Spleen (tissue), 11 donors: ENCODE results near the gene UQCRQ. TPM values are rescaled to one million over a fixed set of nuclear protein-coding genes. Genes with fewer than 3 reads are reported as not detected.

ENCODE experiments used
- DNase-seq: peaks from one replicate; pipeline ENCODE4 v3.0.0-alpha.2; 2020
- H3K27ac ChIP-seq, 8 donors: fragments of 200-600 bp; sonication (generic) in 7 of 8; 1 replicate in 4 of 8; 2 replicates in 4 of 8; pipeline versions ENCODE4 v1.5.0 to v1.8.0; 2016 to 2021; ENCODE audit warnings: inconsistent platforms in 4 of 8, mild to moderate bottlenecking in 4 of 8, moderate library complexity in 1 of 8
- H3K27me3 ChIP-seq, 7 donors: fragments of 200-600 bp; sonication (generic) in 6 of 7; replicated peaks in 1 of 7; 1 replicate in 4 of 7; 2 replicates in 3 of 7; pipeline versions ENCODE4 v1.5.0 to v1.8.0; 2016 to 2021; ENCODE audit warnings: inconsistent platforms in 3 of 7, mild to moderate bottlenecking in 1 of 7
- H3K36me3 ChIP-seq, 6 donors: fragments of 200-600 bp; sonication (generic) in 5 of 6; 1 replicate in 4 of 6; 2 replicates in 2 of 6; pipeline versions ENCODE4 v1.5.0 to v1.8.0; 2016 to 2021; ENCODE audit warnings: inconsistent platforms in 2 of 6
- H3K4me1 ChIP-seq, 6 donors: fragments of 200-600 bp; sonication (generic) in 5 of 6; 1 replicate in 3 of 6; 2 replicates in 3 of 6; pipeline versions ENCODE4 v1.5.0 to v1.8.0; 2016 to 2021; ENCODE audit warnings: inconsistent platforms in 3 of 6
- H3K4me3 ChIP-seq, 8 donors: fragments of 200-600 bp; sonication (generic) in 7 of 8; 1 replicate in 4 of 8; 2 replicates in 4 of 8; pipeline versions ENCODE4 v1.5.0 to v1.8.0; 2016 to 2021; ENCODE audit warnings: inconsistent platforms in 4 of 8, mild to moderate bottlenecking in 4 of 8, moderate library complexity in 2 of 8
- H3K9me3 ChIP-seq, 8 donors: fragments of 200-600 bp; sonication (generic) in 7 of 8; 1 replicate in 4 of 8; 2 replicates in 4 of 8; pipeline versions ENCODE4 v1.5.0 to v1.8.0; 2016 to 2021; ENCODE audit warnings: inconsistent platforms in 4 of 8
- CTCF ChIP-seq, 11 experiments: fragments of 200-600 bp in 7 of 11; fragments of 450-650 bp in 4 of 11; sonication (generic) in 4 of 11; IDR thresholded peaks in 8 of 11; conservative IDR thresholded peaks in 3 of 11; 1 replicate in 7 of 11; 2 replicates in 4 of 11; pipeline versions ENCODE4 v1.4.0 to v1.8.0; 2016 to 2021; ENCODE audit warnings: antibody characterized with exemption in 11 of 11, inconsistent platforms in 4 of 11, mild to moderate bottlenecking in 1 of 11
- POLR2A ChIP-seq, 3 donors: fragments of 450-650 bp; IDR thresholded peaks; one replicate each; pipeline ENCODE4 v1.5.1; 2017; ENCODE audit warnings: antibody characterized with exemption in 3 of 3, mild to moderate bottlenecking in 1 of 3
- POLR2AphosphoS5 ChIP-seq, 3 donors: sonication (generic); formaldehyde crosslinking; IDR thresholded peaks; one replicate each; pipeline ENCODE4 v1.5.1; 2017; ENCODE audit warnings: antibody characterized with exemption in 3 of 3
- WGBS, 5 donors: extraction: QIAGEN DNeasy Blood & Tissue Kit in 3 of 5; methylation state at CpG; one replicate each; pipeline versions ENCODE4 v1.1.5 to v1.1.7; 2013 to 2018; 5-methylcytosine and 5-hydroxymethylcytosine counted together
- intact Hi-C: fragments of 100-400 bp; cut with DNase I; formaldehyde crosslinking; loops from one replicate; pipeline ENCODE4 v1.15.0; 2023; ENCODE audit warnings: low total_unique reads
- polyA plus RNA-seq, 3 donors: library from polyadenylated mRNA; stranded (reverse); fragments of 200-250 nt; gene quantifications; one replicate each; pipeline ENCODE4 v1.2.1, GENCODE V29; 2013
- total RNA-seq, 7 donors: library from RNA; depleted of rRNA in 3 of 7; stranded (reverse); fragments of >200 nt in 3 of 7; fragmentation: NEBNext Ultra II Directional in 4 of 7; extraction: Animal tissue kit (Norgen Biotek cat#: 25700) in 4 of 7; gene quantifications; one replicate each; pipeline versions ENCODE4 v1.1.0 to v1.2.1, GENCODE V29; 2016 to 2021
- donor health status: healthy with polysubstance abuse.
- donor health status: DM: no; HTN: no; CAD: no; lungs with moderate emphysema.
- donor health status: DM: no; HTN: no; CAD: no.
- donor health status: Bipolar disorder and iron deficiency.
- donor health status: healthy.
- donor health status: DM: no; HTN: no; CAD: no.
- donor health status: DM: yes; HTN: yes; CAD: no.

The UQCRQ gene
- total and polyA plus RNA-seq, 10 donors = 59.6 to 266 (median 164) TPM

- DNase-seq = no peak
- Histone ChIP-seq H3K27me3 (peaks cover 0 to 95% (median 48%) of the 10 kb centered on the region in 7 donors), H3K36me3 (no peaks in the 10 kb centered on the region), H3K9me3 (no peaks in the 10 kb centered on the region), H3K4me3 (peak overlapping the region in 1 of 8 donors; percentile 67), H3K27ac (no peak overlapping the region), H3K4me1 (peaks cover 4 to 53% (median 42%) of the 10 kb centered on the region in 6 donors)
- intact Hi-C loops = no loop called here
- TF ChIP-seq POLR2A (IDR thresholded peaks at IDR 0.05) = no peak
- no peak for TF ChIP-seq CTCF (IDR thresholded peaks at IDR 0.05 in 8 of 11, conservative IDR thresholded peaks at IDR 0.05 in 3 of 11)
- no peak for TF ChIP-seq POLR2AphosphoS5 (IDR thresholded peaks at IDR 0.05)
- WGBS, 5 donors = 77 to 90% (median 81%) methylated on average over 6 of the region's 6 CpGs
These were observed 39.9 kb upstream of the UQCRQ start for GRCh38 chr5:132826424-132827082.

- intact Hi-C loops = no loop called here
- no peak for DNase-seq
- 79 to 94% (median 85%) methylated on average over 4 of the region's 4 CpGs for WGBS, 5 donors
- Histone ChIP-seq H3K27me3 (peaks cover 0 to 86% (median 43%) of the 10 kb centered on the region in 7 donors), H3K27ac (no peak overlapping the region), H3K36me3 (no peaks in the 10 kb centered on the region), H3K4me1 (peaks cover 4 to 48% (median 37%) of the 10 kb centered on the region in 6 donors), H3K4me3 (no peak overlapping the region), H3K9me3 (no peaks in the 10 kb centered on the region)
- TF ChIP-seq CTCF (IDR thresholded peaks at IDR 0.05 in 8 of 11, conservative IDR thresholded peaks at IDR 0.05 in 3 of 11) (no peak), POLR2A (IDR thresholded peaks at IDR 0.05) (no peak), POLR2AphosphoS5 (IDR thresholded peaks at IDR 0.05) (no peak)
These were observed 38.3 kb upstream of the UQCRQ start for GRCh38 chr5:132827943-132828673.

GRCh38 chr5:132828846-132829494 lies 37.5 kb upstream of the UQCRQ start:
- TF ChIP-seq CTCF (IDR thresholded peaks at IDR 0.05 in 8 of 11, conservative IDR thresholded peaks at IDR 0.05 in 3 of 11) = no peak
- no peak for TF ChIP-seq POLR2AphosphoS5 (IDR thresholded peaks at IDR 0.05)
- TF ChIP-seq POLR2A (IDR thresholded peaks at IDR 0.05) = no peak
- 67 to 81% (median 76%) methylated on average over 4 of the region's 4 CpGs for WGBS, 5 donors
- Histone ChIP-seq H3K9me3 (no peaks in the 10 kb centered on the region), H3K27ac (no peak overlapping the region), H3K36me3 (no peaks in the 10 kb centered on the region), H3K27me3 (peaks cover 0 to 78% (median 42%) of the 10 kb centered on the region in 7 donors), H3K4me1 (peaks cover 4 to 42% (median 34%) of the 10 kb centered on the region in 6 donors), H3K4me3 (peak overlapping the region in 1 of 8 donors; percentile 93)
- DNase-seq = no peak
- intact Hi-C loops = no loop called here
